GM23248 (cell line): ENCODE results near the gene CLEC4G.

Experiments used
- EZH2 ChIP-seq: fragments of 200-600 bp; sonication (generic); IDR thresholded peaks from 2 replicates; pipeline ENCODE4 v1.6.1; 2018; ENCODE audit warnings: antibody characterized with exemption, mild to moderate bottlenecking; ENCODE audit not compliant: insufficient read depth, poor library complexity, severe bottlenecking
- EZH2phosphoT487 ChIP-seq: fragments of 200-600 bp; sonication (generic); IDR thresholded peaks from 2 replicates; pipeline ENCODE4 v1.6.1; 2018; ENCODE audit warnings: antibody characterized with exemption, moderate library complexity, mild to moderate bottlenecking, low read depth; ENCODE audit not compliant: insufficient read depth

GRCh38 chr19:7751157-7751783 lies 19.4 kb upstream of the CLEC4G start:
- TF ChIP-seq EZH2, result no peak
- no peak for TF ChIP-seq EZH2phosphoT487
